ENCODE measurements around the gene GLYATL3.

- TF ChIP-seq CTCF (IDR thresholded peaks at IDR 0.05) (no peak), POLR2A (IDR thresholded peaks at IDR 0.05) (no peak), POLR2AphosphoS5 (IDR thresholded peaks at IDR 0.05) (no peak)
Observed at GRCh38 chr6:49506569-49507111, 6.9 kb downstream of the GLYATL3 start.
